HG03342 (cell line): ENCODE results near the gene TMA7.
A peak's percentile ranks its signal among the peaks of the same experiment; 100 is the strongest.
"Not testable (repeated sequence)": the region's sequence is repeated elsewhere in the genome, so short reads cannot be mapped to it uniquely, and the experiment has no call there.

Source experiments
- ATAC-seq: cut with Tn5 transposase; IDR thresholded peaks from one replicate; pipeline ENCODE4 v1.9.1; 2021; ENCODE audit warnings: mild to moderate bottlenecking, moderate library complexity; ENCODE audit not compliant: unreplicated experiment

TMA7 gene

GRCh38 chr3:48434591-48435222, 5.3 kb upstream of the TMA7 start:
- no peak for ATAC-seq

DNA sequence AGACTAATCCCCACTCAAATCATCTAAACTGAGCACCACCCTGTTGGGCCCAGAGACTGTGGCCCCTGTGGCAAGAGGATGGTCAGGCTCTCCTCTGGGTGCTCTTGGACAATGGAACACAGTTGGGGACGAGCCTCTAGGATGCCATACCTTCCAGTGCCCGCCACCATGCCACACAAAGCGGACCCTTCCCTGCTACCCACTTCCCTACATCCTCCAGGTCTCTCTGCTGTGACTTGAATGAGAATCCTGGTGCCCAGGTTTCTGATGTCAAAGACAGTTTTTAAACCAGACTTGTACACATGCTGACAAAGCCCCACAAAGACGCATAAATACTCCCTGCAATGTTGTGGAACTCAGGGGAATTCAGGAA, 4.8 kb upstream of the TMA7 start:
- no peak for ATAC-seq

DNA sequence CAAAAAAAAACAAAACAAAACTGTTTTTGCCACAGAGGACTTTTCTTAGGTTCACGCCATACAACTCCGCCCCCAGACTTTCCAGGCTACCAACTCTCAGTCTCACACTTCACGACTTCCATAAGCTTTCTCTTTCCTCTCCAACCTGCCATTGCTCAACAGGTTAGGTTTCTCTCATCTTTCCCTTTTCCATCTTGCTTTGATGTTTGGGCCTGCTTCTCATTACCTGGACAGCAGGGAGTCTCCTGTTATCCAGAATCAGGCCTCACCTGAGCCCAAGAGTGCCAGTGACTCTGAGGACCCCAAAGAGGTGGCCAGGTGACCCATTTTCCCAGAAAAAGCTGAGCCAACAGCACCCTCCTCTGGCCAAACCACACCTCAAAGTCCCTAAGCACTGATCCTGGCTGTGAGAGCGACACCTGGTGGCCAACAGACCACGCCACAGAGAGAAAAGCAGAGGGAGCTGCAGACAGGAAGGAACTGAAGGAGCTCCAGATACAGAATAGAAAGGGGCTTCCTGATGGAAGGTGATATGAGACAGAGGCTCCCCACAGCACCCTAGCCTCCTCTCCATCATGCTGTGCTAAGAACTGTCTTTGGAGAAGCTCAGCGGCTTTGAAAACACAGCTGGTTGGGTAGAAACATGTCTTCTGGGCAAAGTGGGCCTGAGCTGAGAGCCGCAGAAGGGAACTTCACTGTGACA, 4.1 kb upstream of the TMA7 start:
- ATAC-seq: no peak

DNA sequence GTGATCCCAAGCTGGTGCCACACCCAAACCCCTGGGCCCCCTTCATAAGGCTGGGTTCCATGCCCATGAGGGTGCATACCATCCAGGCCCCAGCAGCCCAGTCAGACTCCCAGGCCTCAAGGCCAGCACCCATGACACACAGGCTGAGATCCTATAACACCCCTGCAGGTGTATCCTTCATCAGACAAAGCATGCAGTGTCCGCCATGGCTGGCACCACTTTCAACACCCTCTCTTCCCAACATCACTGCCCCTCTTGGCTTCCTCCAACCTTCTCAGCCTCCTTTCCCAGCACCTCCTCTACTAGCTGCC, 3.6 kb upstream of the TMA7 start:
- no peak for ATAC-seq

- ATAC-seq: no peak
Observed at GRCh38 chr3:48436855-48437254, 3.2 kb upstream of the TMA7 start.

DNA sequence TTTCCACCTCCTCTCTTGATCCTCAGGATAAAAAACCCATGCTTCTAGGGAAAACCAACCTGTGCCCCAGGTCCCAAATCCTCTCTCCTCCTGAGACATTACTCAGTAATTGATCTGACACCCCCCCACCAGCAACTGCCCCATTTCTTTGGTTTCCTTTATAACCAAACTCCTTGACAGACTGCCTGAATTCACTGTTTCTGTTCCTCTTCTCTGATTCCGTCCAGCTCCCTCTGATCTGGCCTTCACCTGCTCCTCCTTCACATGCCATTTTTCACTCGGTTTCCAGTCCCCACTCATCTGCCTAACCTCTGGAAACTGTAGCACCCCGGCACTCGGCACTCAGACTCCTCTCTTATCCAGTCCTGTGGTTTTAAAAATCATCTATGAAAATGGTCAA, 2.2 kb upstream of the TMA7 start:
- ATAC-seq: no peak

DNA sequence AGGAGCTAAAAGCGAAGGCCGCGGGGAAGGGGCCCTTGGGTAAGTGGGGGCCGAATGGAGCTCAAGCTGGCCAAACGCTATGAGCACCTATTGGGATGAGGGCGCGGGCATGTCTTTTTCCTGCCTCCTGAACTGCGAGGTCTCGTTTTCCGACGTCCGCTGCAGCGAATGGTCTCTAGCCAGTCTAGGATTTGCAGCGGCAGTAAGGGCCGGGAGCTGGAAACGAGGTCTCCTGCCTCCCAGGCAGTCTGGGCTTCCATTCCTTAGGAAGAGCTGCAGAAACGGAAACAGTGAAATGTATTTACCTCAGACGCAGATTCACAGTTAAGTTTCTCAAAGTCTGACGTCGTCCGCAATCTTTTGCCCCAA, 517 bp downstream of the TMA7 start:
- no peak for ATAC-seq

- ATAC-seq: no peak
Observed at GRCh38 chr3:48441940-48442339, 1.9 kb downstream of the TMA7 start.

- no peak for ATAC-seq
Observed at GRCh38 chr3:48445277-48445882, 5.3 kb downstream of the TMA7 start.

DNA sequence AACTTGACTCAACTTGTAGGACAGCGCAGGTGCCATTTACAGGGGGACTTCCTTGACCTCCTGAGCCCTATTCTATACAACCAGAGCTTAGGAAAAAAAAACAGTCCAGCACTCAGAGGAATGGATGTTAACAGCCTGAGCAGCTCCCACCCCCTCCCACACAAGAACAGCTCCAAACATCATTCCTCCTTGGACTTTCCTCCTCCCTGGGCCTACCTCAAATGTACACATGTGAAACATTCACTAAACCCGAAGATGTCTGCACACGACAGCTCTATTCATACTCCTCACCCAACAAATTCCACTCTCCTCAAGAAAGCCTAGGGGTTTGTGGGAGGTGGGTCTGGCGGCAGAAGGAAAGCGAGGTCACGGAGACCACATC, 6.0 kb downstream of the TMA7 start:
- no peak for ATAC-seq

GRCh38 chr3:48446425-48447193, 6.6 kb downstream of the TMA7 start, which contains the start of gene ATRIP:
TSS of gene ATRIP (plus strand) at chr3:48446737. CDS start at chr3:48446846, 109 bp downstream.
- ATAC-seq: peak; percentile 75

- ATAC-seq: no peak
Observed at GRCh38 chr3:48451270-48451669, 11.2 kb downstream of the TMA7 start.

DNA sequence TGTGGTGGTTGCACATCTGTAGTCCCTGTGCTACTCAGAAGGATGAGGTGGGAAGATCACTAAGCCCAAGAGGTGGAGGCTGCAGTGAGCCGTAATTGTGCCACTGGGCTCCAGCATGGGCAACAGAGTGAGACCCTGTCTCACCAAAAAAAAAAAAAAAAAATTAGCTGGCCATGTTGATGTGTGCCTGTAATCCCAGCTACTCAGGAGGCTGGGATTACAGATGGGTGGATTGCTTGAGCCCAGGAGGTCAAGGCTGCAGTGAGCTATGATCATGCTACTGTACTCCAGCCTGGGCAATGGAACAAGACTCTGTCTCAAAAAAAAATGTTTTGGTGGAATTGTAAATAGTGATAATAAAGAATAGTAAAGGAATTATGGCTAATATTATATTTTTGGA, 16.4 kb downstream of the TMA7 start:
- ATAC-seq: no peak

DNA sequence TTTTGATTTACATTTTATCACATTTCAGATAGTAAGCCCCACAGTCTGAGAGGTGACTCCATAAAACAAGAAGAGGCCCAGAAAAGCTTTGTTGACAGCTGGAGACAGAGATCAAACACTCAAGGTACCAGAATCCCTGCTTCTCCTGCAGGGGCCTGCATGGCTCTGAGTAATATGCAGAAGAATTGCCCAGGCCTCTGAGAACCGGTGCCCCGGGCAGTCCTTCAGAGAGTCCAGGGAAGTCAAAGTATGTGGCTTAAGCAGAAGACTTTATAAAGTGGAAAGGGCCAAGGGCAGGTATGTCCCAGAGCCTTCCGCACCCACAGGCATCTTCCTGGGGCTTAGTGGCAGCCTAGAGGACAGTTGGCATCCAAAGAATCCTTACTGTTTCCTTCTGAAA, 19.3 kb downstream of the TMA7 start:
- ATAC-seq: no peak

DNA sequence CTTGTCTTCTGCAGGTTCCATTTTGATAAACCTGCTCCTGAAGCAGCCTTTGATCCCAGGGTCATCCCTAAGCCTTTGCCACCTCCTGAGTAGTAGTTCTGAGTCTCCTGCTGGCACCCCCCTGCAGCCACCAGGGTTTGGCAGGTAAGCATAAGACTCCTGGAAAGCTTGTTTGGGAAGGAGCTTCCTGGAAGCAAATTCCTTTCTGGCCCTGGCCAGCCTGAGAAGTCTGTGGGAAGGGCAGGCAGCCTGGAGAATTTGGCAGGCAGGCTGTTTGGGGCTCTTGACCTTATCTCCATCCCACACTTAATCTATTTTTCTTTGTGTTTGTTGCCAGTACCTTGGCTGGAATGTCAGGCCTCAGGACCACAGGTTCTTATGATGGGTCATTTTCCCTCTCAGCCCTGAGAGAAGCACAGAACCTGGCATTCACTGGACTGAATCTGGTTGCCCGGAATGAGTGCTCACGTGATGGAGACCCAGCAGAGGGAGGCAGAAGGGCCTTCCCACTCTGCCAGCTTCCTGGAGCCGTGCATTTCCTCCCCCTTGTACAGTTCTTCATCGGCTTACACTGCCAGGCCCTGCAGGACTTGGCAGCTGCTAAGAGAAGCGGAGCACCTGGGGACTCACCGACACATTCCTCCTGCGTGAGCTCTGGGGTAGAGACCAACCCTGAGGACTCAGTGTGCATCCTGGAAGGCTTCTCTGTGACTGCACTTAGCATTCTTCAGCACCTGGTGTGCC, 19.9 kb downstream of the TMA7 start:
- ATAC-seq: no peak

DNA sequence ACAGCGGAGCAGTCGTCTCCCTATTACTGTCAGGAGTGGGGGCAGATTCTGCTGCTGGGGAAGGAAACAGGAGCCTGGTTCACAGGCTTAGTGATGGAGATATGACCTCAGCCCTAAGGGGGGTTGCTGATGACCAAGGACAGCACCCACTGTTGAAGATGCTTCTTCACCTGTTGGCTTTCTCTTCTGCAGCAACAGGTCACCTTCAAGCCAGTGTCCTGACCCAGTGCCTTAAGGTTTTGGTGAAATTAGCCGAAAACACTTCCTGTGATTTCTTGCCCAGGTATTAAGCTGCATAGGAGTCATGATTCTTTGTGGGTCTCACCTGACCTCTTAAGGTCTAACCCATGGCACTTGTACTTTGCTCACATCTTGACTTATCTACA, 20.5 kb downstream of the TMA7 start:
- no peak for ATAC-seq

DNA sequence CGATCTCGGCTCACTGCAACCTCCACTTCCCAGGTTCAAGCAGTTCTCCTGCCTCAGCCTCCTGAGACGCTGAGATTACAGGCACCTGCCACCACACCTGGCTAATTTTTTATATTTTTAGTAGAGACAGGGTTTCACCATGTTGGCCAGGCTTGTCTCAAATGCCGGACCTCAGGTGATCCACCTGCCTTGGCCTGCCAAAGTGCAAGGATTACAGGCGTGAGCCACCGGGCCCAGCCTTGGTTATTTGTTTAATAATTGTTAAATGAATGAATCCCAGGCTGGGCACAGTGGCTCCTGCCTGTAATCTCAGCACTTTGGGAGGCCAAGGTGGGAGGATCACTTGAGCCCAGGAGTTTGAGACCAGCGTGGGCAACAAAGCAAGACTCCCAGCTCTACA, 21.7 kb downstream of the TMA7 start:
- not testable (repeated sequence) for ATAC-seq

GRCh38 chr3:48463703-48464102, 23.6 kb downstream of the TMA7 start:
- no peak for ATAC-seq

DNA sequence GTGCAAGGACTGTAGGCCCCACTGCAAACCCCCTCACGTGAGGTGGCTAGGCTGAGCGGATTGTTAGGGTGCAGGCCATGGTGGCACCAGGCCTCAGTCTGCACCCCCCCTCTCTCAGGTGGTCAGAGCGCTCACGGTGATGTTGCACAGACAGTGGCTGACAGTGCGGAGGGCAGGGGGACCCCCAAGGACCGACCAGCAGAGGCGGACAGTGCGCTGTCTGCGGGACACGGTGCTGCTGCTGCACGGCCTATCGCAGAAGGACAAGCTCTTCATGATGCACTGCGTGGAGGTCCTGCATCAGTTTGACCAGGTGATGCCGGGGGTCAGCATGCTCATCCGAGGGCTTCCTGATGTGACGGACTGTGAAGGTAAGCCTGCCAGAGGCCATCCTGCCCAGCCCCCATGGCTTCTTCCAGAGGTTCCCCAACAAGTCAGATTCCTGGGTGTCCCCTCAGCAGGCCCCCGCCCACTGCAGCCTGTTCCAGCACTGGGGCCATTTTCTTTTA, 24.7 kb downstream of the TMA7 start:
- ATAC-seq: no peak

- no peak for ATAC-seq
Observed at GRCh38 chr3:48465237-48465530, 25.1 kb downstream of the TMA7 start.
